Right lobe of liver (tissue), 4 donors: ENCODE measurements around the gene SASH1.

ENCODE experiments used
- CTCF ChIP-seq, 4 donors: fragments of 200-600 bp in 3 of 4; fragments of 450-650 bp in 1 of 4; IDR thresholded peaks; one replicate each; pipeline versions ENCODE4 v1.5.1 to v1.8.0; 2016 to 2022; ENCODE audit warnings: antibody characterized with exemption in 4 of 4, mild to moderate bottlenecking in 2 of 4
- POLR2A ChIP-seq: fragments of 450-650 bp; IDR thresholded peaks from one replicate; pipeline ENCODE4 v1.6.1; 2017; ENCODE audit warnings: antibody characterized with exemption, mild to moderate bottlenecking
- donor health status: DM: no; HTN: no; CAD: no.
- donor health status: DM: no; HTN: no; CAD: no.
- donor health status: DM: no; HTN: yes; CAD: no.

- TF ChIP-seq CTCF (IDR thresholded peaks at IDR 0.05) (no peak), POLR2A (no peak)
These were observed 195.9 kb downstream of the SASH1 start for GRCh38 chr6:148538261-148539190.
